SHP77 (cell line): ENCODE results near the gene SLC7A14.

Experiments used
- DNase-seq, 2 experiments: peaks; one replicate each; lab custom pipeline; 2025; lab: John Stamatoyannopoulos, UW

SLC7A14 gene

GRCh38 chr3:170497207-170498095, 88.4 kb downstream of the SLC7A14 start:
- no peak for DNase-seq

DNA sequence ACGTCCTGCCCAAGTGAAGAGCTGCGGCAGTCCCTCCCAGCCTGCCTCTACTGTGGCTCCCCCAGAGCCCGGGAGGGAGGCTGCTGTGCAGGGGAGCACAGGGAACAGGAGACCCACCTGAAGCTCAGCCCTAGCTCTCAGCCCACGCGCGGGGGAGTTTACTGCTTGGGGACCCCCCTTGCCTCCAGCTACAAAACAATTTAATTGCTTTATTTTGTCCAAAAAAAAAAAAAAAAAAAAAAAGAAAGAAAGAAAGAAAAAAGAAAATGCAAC, 89.1 kb downstream of the SLC7A14 start:
- DNase-seq: no peak

DNA sequence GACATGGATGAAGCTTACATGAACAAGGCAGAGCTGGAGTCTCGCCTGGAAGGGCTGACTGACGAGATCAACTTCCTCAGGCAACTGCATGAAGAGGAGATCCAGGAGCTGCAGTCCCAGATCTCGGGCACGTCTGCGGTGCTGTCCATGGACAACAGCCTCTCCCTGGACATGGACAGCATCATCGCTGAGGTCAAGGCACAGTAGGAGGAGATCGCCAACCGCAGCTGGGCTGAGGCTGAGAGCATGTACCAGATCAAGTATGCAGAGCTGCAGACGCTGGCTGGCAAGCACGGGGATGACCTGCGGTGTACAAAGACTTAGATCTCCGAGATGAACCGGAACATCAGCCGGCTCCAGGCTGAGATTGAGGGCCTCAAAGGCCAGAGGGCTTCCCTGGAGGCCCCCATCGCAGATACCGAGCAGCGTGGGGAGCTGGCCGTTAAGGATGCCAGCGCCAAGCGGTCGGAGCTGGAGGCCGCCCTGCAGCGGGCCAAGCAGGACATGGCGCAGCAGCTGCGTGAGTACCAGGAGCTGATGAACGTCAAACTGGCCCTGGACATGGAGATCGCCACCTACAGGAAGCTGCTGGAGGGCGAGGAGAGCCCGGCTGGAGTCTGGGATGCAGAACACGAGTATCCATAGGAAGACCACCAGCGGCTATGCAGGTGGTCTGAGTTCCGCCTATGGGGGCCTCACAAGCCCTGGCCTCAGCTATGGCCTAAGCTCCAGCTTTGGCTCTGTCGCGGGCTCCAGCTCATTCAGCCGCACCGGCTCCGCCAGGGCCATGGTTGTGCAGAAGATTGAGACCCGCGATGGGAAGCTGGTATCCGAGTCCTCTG, 89.6 kb downstream of the SLC7A14 start:
- DNase-seq: no peak

GRCh38 chr3:170494766-170495165, 91.1 kb downstream of the SLC7A14 start:
- no peak for DNase-seq

GRCh38 chr3:170493712-170494182, 92.1 kb downstream of the SLC7A14 start:
- DNase-seq: no peak

DNA sequence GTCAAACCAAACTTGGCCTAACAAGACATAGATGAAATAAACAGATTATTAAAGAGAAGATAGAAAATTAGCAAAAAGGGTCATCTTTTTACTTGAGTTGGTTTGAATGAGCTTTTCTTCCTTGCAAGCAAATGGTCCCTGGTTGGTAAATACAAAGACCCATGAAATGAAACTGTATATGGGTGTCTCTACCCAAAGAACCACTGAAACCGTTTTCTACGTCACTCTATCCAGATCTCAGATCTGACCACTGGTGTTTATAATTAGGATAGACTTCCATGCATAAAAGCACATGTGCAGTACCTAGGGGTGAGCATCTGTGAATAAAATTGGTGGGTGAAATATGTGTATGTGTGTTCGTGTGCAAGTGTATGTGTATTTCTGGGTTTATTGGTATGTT, 94.0 kb downstream of the SLC7A14 start:
- DNase-seq: no peak

GRCh38 chr3:170490828-170491560, 94.9 kb downstream of the SLC7A14 start:
- DNase-seq: no peak

- DNase-seq: no peak
Measured at GRCh38 chr3:170488802-170489201, 97.1 kb downstream of the SLC7A14 start.

DNA sequence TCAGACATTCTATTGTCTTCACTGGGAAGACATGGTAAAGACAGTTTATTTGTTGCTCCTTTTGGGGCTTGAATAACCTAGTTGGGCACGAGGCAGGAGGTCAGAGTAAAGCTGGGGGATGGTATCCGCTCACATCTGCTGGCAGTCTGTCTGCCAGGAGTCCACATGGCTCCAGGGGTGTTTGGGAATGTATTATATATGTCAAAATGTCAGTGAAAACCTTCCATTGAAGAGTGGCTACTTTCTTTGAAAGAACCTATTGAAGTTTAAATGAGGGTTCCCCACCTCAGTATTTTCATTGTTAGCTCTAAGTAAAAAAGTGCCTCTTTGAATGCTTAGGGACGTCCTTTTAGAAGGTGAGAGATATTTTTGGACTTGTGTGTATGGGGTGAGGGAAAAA, 98.8 kb downstream of the SLC7A14 start:
- no peak for DNase-seq

GRCh38 chr3:170486398-170486797, 99.5 kb downstream of the SLC7A14 start:
- DNase-seq: no peak

DNA sequence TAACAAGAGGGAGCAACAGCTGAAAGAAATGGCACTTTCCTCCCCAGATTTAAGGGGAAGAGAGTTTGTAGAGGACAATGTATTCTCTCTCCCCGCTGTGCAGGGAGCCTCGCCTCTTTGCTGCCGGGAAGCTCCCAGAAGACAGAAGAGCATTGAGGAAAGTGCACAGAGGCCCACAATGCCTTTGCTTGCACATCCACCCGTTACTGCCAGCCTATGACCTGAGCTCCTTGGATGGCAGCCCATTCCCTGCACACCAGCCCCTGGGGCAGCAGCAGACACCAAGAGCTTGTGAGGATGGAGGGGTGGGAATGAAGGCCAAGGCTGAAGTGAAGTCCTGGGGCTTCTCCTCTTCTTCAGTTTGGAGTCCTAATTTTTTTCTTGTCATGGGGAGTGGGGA, 100.2 kb downstream of the SLC7A14 start:
- DNase-seq: no peak

DNA sequence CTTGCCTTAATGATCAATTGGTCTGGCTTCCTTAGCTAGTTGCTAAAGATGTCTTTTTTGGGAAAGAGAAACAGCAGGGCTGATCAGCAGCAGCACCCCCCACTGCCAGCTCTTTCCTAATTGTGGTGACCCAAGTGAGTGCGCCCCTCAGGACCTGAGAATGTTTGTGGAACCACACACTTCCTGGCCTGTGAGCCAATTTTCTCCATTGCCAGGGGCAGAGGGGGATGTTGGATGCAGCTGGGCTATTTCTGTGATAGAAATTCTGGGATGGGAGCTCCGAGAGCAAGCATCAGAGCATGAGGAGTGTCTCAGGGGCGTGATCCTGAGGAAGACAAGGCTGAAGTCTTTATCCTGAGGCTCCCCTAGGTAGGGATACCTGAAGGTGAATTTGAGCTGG, 100.6 kb downstream of the SLC7A14 start:
- no peak for DNase-seq

DNA sequence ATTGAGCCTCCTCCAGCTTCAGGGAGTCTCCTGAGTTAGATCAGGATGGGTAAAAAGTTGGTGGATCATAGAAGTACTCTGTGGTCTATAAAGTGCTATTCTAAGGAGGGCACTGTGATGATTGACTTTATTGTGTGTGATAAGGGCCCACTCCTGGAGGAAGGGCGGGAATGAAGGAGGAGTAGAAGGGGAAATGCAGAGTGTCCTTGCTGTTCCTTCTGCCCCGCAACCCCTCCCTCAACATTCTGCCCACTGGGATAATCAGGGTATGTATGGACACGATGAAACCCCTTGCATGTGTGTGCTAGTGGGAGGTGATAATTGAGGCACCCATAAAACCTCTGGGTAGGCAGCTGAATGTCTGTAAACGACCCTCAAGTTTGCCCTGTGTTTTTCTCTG, 101.0 kb downstream of the SLC7A14 start:
- no peak for DNase-seq

DNA sequence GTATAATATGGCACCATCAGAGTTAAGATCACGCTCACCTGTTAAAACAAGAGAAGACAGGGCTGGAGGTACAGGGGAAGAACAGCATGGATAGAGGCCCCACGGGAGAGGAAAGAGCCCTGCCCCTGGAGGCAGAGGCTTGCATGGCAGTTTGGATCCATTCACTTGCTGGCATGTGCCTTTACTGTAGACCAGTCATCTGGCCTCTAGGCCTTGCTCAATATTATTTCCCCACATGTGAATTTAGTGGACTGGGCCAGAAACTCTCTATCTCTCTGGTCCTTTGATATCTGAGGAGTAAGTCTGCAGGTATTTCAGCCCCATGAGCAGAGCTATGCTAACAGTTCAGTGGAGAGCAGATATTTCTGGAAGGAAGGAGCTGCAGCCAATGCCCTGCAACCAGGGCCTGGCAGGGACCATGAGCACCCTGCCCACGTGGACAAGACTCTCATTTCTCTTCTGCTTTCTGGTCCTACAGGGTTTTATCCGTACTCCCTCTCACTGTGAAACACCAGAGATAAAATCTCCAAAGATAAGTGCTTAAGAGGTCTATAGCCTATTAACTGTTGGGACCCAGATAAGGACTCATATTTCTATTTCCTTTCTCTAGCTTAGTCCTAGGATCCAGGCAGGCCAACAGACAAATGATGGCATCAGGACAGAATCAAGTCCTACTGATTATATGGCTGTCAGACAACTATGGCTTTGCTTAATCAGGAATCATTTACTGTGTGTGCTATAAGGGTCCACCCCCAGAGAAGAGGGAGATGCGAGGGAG, 102.2 kb downstream of the SLC7A14 start:
- no peak for DNase-seq

DNA sequence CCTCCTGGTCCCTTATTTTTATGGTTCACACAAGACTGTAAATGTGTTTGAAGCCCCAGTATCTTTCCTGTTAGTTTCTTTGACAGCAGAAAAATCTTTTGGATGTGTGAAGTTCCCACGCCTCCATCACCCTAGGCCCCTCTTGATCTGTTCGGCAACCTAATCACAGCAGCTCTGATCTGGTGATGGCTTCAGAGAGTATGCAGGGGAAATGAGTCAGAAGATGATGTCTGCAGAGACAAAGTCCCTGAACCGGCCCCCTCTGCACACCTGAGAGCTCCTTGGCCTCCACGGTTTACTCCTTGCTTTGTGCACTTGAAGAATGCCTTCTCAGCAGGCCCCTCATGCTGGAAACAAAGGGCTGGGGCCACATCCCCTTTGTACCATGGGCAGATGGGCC, 103.7 kb downstream of the SLC7A14 start:
- no peak for DNase-seq

DNA sequence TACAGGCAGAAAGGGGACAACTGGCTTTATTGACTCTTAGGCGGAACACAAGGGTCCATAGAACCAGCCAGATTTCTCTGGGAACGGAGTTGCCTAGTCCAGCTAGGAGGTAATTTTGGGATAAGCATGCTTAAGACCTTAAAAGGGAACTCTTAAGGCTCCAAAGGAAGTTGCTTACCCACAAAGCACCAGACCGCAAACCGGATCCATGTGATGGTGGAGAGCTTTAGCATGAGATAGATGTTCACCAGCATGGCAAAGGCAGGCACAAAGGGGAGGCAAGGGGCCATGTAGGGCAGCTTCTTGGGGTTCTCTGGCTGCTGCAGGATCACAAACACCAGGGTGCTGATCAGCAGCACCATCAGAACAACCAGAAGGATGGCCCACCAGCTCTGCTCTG, 105.8 kb downstream of the SLC7A14 start:
- no peak for DNase-seq

DNA sequence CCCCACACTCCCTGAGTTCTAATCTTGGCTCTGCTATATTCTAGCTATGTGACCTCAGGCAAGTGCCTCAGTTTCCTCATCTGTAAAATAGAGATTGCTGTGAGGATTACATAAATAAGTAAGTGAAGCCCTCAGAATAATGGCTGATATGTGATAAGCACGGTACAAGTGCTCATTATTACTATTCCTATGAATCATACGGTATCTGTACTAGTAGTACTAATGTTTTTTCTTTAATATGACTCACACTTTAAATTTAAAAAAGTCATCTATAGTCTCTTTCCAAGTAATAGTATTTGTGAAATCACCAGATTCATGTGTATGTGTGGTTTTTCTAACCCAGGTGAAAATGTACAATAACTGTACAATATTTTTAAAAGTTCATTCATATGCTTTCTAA, 108.5 kb downstream of the SLC7A14 start:
- DNase-seq: no peak

DNA sequence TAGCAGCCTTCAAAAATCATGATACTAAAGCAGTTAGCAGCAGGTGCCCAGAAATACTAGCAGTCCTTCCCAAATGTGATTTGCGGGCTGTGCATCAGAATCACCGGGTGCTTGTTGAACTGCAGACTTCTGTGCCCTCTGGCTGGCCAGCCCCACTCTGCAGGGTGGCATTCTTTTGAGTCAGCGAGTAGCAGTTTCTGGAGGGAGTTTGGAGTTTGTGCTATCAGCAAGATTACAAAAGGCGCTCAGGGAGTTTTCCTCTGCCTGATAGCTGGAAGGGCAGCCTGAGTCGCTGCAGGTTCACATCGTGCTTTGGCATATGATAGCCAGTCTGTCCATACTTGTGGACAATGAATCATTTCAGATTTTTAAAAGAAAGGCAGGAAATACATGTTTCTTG, 109.6 kb downstream of the SLC7A14 start:
- no peak for DNase-seq

- DNase-seq: no peak
Measured at GRCh38 chr3:170475092-170475685, 110.7 kb downstream of the SLC7A14 start.

GRCh38 chr3:170473358-170473757, 112.5 kb downstream of the SLC7A14 start:
- no peak for DNase-seq

GRCh38 chr3:170471149-170471548, 114.7 kb downstream of the SLC7A14 start:
- DNase-seq: no peak
